HUDEP-2 (cell line): ENCODE data around the gene CEP164.

Source experiments
- DNase-seq, 76 experiments: peaks; one replicate each; lab custom pipeline; 2025; ENCODE audit not compliant: unreplicated experiment in 76 of 76; lab: John Stamatoyannopoulos, UW

The CEP164 gene

DNA sequence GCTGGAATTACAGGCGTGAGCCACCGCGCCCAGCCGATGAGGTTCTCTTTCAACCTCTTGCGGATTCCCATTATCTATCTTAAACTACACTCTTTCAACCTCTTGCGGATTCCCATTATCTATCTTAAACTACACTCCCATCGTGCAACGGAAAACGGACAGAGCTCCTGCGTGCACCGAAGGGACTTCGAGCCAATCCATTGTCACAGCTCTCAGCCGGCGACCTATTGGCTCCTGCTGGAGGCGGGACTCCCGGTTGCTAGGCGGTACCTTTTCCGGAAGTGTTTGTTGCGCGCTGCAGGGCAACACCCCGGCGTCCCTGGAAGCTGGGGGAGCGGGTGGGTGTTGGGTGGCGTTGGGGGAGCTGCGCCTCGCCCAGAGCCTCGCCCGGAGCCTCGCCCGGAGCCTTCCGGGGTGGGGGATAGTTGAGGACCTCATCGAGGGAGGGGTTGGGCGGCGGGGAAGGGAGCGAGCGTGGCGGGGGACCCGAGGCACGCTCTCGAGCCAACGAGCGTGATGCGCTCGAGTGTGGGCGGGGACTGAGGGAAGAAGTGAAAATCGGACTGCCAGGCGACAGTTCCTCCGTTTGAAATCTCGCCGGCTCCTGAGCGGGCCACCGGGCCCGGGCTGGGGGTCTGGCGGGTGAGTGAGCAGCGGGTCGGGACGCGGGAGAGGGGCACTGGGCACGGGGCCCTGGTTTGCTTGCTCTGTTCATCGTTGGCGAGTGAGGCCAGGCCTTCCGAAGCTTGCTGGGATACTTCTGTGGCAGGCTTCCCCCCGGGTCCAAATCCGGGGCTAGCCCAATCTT, at the start of gene CEP164:
CEP164 (plus strand) TSS at position 288 of the 808 bp plus-strand sequence. CDS start 10,733 bp downstream, outside the sequence.
- DNase-seq: peak; percentile 35 to 98 (median 94)

- DNase-seq: no peak
Observed at GRCh38 chr11:117278347-117278746, 49.3 kb upstream of the CEP164 start.

GRCh38 chr11:117279711-117280376, 47.8 kb upstream of the CEP164 start:
- no peak for DNase-seq

GRCh38 chr11:117281159-117281558, 46.5 kb upstream of the CEP164 start:
- no peak for DNase-seq

DNA sequence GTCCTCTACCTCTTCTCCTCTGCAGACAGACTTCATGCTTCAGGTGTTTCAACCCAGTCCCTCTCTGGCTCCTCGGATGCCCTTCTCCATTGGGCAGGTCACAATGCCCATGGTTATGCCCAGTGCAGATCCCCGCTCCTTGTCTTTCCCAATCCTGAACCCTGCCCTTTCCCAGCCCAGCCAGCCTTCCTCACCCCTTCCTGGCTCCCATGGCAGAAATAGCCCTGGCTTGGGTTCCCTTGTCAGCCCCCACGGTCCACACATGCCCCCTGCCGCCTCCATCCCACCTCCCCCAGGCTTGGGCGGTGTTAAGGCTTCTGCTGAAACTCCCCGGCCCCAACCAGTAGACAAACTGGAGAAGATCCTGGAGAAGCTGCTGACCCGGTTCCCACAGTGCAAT, 45.8 kb upstream of the CEP164 start:
- no peak for DNase-seq

GRCh38 chr11:117282956-117283355, 44.7 kb upstream of the CEP164 start:
- no peak for DNase-seq

DNA sequence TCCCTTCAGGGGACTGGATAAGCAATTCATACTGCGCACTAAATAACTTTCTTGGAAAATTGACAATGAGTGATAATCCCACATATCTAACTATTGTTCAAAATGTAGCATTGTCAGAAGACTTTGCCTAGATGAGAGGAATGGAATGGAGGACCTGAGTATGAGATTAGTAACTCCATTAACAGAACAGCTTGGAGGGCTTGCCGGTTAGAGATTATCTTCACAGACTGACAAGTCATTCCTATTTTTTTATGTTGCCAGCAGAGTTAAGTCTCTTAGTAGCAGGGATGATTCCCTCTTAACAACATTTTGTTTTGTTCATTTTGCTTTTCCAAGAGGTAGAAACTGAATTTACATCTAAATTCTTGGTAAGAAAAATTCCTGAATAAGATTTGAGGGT, 43.6 kb upstream of the CEP164 start:
- no peak for DNase-seq

- no peak for DNase-seq
Observed at GRCh38 chr11:117286588-117286987, 41.1 kb upstream of the CEP164 start.

- no peak for DNase-seq
Observed at GRCh38 chr11:117287668-117288067, 40.0 kb upstream of the CEP164 start.

- DNase-seq: no peak
Observed at GRCh38 chr11:117289795-117290194, 37.9 kb upstream of the CEP164 start.

GRCh38 chr11:117290809-117291396, 36.8 kb upstream of the CEP164 start, which contains the start of gene BACE1-AS:
Gene BACE1-AS, plus strand, starts transcription at chr11:117291346.
- no peak for DNase-seq

- no peak for DNase-seq
Observed at GRCh38 chr11:117292616-117293015, 35.0 kb upstream of the CEP164 start.

GRCh38 chr11:117295438-117296137, 32.1 kb upstream of the CEP164 start:
- no peak for DNase-seq

- DNase-seq: no peak
Observed at GRCh38 chr11:117296881-117297280, 30.8 kb upstream of the CEP164 start.

- no peak for DNase-seq
Observed at GRCh38 chr11:117298195-117298594, 29.5 kb upstream of the CEP164 start.

DNA sequence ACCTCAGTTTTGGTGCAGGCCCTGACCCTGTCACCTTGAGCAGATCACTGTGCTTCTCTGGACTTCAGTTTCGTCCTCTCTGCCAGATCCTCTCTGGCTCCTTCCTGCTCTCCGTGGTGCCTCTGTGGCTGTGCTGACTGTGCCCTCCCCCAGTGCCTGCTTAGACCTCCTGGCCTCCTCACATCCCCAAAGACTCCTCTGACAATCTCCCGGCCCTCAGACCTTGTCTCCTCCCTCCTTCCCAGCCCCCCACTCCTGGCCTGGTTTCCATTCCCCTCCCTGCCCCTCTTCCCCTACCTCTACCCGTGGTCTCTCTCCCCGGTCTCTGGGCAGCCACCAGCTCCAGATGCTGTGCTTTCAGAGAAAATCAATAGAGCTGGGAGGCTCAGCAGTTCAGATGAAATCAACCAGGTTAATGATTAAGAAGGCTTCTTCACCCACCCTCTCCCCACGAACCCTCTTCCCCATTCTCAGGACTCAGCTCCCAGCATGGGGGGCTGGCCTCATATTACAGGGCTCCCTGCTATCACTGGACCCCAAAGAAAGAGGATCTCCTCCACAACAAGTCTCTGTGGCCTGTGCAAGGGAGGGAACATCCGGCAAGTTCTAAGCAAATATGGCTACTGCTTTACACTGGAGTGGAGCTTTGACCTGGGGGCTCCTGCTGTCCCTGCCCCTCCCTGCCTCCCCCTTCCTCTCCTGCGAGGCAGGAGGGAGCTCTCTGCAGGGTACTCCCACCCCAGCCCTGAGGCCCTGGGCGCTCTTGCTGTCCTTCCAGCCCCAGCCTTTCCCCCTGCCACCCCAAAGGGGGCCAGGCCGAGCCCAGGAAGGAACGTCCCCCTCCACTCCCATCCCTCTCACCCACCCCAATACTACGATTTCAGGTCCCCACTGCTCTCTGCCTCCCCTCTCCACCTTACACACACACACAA, 28.0 kb upstream of the CEP164 start:
- DNase-seq: no peak

- DNase-seq: no peak
Observed at GRCh38 chr11:117300283-117300663, 27.4 kb upstream of the CEP164 start.

GRCh38 chr11:117300773-117301172, 26.9 kb upstream of the CEP164 start:
- no peak for DNase-seq

DNA sequence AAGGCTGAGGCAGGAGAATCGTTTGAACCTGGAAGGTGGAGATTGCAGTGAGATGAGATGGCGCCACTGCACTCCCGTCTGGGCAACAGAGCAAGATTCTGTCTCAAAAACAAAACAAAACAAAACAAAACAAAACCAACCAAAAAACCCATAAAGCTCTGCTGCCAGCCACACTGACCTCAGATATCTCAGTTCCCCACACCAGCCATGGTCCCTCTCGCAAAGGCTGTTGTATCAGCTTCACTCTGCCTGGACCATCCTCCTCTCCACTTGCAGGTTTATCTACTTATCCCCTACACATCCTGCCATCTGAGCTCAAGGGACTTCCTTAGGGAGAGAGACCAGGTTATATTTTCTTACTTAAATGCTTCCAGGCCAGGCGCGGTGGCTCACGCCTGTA, 25.4 kb upstream of the CEP164 start:
- no peak for DNase-seq

GRCh38 chr11:117303101-117303500, 24.6 kb upstream of the CEP164 start:
- DNase-seq: no peak
